Measurements from ENCODE around the gene GFER.
"Not testable (repeated sequence)": the region's sequence is repeated elsewhere in the genome, so short reads cannot be mapped to it uniquely, and the experiment has no call there.

The GFER gene

GRCh38 chr16:1983544-1984346 lies at the start of gene GFER:
GFER (plus strand) TSS chr16:1984193; CDS start chr16:1984219, 26 bp downstream.
- DNase-seq (ENCODE audit: low spot score), result peak; percentile 75

DNA sequence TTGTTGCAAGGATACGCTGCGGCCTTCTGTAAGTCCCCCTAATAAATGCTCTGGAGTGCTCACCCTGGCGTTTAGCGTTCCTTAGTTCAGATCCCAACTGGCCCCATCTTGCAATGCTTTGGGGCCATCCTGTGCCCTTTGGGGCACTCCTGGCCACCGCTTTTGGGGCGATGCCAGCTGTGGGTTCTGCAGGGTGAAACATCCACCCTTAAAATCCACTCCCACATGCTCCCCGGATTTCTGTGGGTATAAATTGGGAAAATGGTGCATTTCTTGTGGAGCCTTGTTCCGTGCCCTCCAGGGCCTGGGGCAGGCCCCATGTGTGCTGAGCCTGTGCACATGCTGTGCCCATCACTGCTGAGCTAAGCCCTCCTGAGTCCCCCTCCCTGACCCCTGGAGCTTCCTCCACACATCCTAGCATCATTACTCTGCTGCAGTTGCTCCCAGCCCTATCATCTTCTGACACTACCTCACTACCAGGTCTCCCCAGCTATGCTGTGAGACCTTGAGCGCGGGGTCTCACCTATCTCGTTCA lies 47.0 kb upstream of the GFER start:
- DNase-seq (ENCODE audit: low spot score), result no peak

DNA sequence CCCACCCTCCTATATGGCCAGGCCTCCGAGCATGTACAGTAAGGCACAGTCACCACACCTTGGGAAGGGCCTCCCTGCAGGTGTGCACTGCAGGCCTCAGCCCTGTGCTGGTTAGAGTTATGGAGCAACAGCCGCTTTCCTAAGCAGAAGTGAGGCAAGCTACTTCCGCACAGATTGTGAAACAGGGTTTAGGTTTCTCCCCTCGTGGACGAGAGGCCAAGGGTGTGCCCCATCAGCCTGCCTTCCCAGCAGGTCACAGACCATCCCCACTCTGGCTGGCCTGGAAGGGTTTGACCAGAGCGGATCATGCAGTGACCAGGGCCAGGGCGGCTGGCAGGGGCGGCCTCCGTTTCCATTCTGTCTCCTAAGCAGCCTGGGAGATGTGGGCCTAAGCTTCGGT lies 45.7 kb upstream of the GFER start:
- no peak for DNase-seq (ENCODE audit: low spot score)

- DNase-seq (ENCODE audit: low spot score), result no peak
Measured at GRCh38 chr16:1938910-1939309, 45.1 kb upstream of the GFER start.

- not testable (repeated sequence) for DNase-seq (ENCODE audit: low spot score)
Measured at GRCh38 chr16:1939833-1940232, 44.2 kb upstream of the GFER start.

GRCh38 chr16:1940273-1941161 lies 43.5 kb upstream of the GFER start:
- DNase-seq (ENCODE audit: low spot score), result no peak

- no peak for DNase-seq (ENCODE audit: low spot score)
Measured at GRCh38 chr16:1941162-1942046, 42.6 kb upstream of the GFER start.

DNA sequence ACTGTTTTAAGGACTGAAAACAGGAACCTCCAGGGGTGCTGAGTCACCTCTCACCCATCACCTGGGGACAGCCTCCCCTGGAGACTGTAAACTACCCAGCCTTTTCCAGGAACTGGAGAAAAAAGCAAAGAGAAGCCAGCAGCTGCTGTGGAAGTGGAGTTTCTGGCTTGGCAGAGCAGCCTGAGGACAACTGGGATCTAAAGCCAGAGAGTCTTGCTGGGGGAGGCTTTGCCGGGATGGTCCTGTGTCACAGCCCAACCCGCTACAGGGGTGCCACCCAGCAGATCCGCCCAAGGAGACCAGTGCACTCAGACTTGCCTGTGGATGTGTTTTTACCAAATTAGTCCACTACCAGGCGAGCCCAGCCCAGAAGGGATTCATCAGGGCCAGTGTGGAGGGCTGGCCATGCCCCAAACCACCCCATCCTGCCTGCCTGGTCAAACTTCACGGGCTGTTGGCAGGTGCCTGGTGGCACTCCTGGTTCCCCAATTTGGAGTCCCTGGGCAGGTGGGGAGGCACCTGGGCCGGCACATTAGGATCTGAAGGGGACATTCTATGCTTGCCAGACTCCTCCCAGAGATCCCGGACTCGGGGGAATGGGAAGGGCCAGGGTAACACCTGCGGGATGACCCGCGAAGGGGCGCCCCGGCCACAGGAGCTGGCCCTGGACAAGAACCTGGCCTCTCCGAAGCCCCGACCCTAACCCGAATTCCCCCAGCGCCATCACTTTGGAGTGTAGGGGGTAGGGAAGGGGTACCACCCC lies 41.8 kb upstream of the GFER start:
- DNase-seq (ENCODE audit: low spot score), result peak; percentile 17

DNA sequence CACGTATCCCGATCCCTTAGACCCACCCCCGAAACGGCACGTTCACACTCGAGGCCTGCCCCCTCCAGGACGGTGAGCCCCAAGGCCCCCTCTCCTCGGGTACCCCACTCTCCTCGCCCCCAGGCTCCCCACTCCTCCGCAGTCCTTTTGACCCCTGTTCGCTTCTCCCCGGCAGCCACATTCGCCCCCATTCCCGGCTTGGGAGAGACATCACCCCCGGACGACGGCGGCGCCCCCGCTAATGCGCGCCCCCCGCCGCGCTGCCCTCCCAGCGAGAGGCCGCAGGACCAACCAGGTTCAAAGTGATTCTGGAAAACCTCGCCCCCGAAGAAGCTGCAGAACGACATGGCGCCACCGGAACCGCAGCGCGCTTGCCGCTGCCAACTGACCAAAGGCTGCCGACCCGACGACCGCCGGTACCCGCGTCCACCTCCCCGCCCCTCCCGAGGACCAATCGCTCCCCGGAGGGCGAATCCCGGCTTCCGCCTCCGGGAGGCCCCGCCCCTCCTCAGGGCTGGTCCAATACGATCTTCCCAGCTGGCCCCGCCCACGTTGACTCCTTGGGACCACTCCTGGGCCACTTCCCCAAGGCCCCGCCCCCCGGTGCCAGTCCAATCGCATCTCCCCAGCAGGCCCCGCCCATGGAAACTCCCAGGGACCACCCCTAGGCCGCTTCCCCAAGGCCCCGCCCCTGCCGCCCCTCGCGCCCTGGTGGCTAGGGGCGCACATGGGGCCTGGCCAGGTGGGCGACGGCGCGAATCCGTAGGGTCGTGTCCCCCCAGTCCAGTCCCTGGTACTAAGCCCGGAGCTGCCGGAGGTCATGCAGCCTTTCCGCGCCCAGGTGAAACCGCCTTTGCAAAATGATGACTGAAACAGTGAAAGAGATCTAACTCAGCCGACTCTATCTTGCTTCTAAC lies 40.9 kb upstream of the GFER start, which contains the start of gene MSRB1:
MSRB1 (minus strand) TSS at position 390 of the 917 bp plus-strand sequence; CDS start at position 347, 43 bp downstream.
- DNase-seq (ENCODE audit: low spot score), result peak; percentile 98

DNA sequence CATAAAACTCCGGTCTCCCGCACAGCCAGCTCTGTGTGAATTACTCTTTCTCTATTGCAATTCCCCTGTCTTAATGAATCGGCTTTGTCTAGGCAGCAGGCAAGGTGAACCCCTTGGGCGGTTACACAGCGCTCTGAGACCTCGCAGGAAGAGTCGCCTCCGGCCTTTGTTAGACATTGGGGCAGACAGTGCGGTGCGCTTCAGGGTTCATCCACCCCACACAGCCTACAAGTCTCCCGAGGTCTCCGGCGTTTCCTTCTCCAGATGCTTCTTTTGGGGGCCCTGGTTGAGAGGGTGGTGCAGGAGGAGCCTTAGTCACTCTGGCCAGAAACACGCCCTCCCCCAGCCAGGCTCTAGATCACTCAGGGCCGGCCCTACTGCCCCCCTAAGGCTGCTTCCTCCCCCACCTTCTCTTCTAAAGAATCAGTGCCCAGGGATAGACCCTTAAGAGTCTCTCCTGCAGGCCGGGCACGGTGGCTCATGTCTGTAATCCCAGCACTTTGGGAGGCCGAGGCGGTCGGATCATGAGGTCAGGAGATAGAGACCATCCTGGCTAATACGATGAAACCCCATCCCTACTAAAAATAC lies 39.3 kb upstream of the GFER start:
- DNase-seq (ENCODE audit: low spot score), result no peak

DNA sequence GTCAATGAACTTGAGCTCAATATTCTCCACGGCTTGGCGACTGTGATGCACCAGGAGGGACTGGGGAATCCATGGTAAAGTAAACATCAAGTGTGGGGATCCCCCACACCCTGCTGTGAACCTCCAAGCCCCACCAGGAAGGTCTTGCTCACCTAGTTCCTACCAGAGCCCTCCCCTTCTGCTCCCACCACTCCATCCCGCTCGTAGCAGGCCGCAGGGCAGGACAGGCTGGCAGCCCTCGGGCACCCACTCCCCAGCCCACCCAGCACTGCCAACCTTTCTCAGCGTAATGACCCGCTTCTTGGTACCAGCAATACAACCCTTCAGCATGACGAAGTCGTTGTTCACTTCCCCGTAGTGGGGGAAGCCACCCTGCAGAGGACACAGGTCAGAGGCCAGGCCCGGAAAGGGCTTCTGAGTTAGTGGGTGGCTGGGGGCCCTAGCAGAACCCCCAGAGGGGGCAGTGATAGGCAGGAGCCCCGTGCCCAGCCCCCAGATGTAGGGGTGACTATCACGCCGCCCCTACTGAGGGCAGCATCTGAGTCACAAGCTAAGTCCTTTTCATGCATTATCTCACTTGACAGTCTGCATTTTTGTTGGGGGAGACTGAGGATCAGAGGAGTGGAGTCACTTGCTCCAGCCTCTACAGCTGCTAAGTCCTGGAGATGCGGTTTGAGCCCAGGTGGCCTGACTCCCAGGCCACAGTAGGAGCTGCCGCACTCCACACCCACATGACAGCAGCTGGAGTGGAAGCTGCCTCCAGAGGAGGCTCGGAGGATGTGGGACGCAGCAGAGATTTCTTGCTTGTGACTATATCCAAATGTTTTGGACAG lies 38.2 kb upstream of the GFER start:
- no peak for DNase-seq (ENCODE audit: low spot score)

GRCh38 chr16:1946495-1947368 lies 37.3 kb upstream of the GFER start:
- DNase-seq (ENCODE audit: low spot score), result no peak

GRCh38 chr16:1947369-1947670 lies 36.7 kb upstream of the GFER start:
- no peak for DNase-seq (ENCODE audit: low spot score)

- no peak for DNase-seq (ENCODE audit: low spot score)
Measured at GRCh38 chr16:1949507-1949906, 34.5 kb upstream of the GFER start.

GRCh38 chr16:1950047-1950446 lies 33.9 kb upstream of the GFER start:
- no peak for DNase-seq (ENCODE audit: low spot score)

GRCh38 chr16:1950559-1950958 lies 33.4 kb upstream of the GFER start:
- DNase-seq (ENCODE audit: low spot score), result no peak

DNA sequence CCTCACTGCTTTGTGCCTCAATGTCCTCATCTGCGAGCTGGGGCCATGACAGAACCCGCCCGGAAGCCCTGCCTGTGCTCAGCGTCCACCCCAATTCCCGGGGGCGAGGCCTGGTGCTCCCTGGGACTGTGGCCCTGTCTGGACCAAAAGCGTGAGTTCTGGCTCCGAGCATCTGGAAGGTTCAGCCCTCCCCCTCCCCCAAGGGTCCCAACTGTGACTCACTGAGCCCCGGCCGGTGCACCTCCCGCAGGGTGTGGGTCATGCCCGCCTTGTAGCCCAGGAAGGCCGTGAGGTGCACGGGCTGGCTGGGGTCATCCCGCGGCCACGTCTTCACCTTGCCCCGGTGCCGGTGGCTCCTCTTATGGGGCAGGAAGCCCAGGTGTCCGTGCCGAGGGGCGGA lies 30.3 kb upstream of the GFER start:
- DNase-seq (ENCODE audit: low spot score), result no peak

Measured in CD4-positive, alpha-beta T cell treated with Interleukin-2 at 100 ng/mL for 4 hours (primary cell).